GOT3 (cell line): ENCODE data around the gene GAS2.

Source experiments
- DNase-seq: peaks from one replicate; lab custom pipeline; 2025; ENCODE audit warnings: mixed read lengths; lab: John Stamatoyannopoulos, UW

The GAS2 gene

DNA sequence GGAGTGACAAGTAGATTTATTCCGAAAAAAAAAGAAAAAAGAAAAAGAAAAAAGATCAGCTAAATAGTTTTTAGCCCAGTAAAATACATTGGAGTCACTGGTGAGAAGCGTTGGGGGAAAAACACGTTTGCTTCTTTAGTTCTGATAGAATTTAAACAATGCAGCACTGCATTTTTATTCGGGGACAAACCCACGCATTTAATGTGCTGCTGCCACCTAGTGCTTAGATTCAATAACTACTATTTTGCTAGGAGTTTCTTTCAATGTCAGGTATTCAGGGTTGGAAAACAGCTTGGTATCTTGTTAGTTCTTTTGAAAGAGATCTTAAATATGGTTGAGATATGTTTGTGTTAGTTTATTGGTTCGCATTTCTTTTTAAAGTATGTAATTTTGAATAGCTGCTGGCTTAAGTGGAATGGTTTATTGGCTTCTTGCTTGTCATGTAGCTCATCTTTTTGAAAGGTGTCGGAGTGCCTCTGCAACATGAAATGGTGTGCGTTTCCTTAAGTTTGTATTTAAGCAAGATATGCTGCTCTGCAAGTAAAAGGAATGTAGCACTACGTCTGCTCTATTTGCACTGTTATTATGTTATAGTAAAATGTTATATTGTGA is 121.2 kb downstream of the GAS2 start:
- no peak for DNase-seq

DNA sequence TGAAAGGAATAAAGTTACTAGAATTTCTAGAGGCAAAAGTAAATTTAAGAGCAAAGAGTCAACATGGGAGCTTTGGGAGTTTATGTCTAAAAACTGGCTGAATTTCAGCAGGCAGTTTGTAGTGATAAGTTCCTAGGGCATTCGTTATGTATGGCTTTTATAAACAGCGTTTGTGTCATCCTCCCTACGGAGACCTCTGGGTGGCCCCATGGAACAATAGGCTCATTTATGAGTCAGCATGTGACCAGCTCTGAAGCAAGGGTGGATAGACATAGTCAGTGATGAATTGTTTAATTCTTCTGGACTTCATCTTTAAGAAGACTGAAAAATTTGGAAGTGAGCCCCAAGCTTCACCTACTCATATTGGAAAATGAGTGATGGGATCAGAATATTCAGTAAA is 126.1 kb downstream of the GAS2 start:
- no peak for DNase-seq

DNA sequence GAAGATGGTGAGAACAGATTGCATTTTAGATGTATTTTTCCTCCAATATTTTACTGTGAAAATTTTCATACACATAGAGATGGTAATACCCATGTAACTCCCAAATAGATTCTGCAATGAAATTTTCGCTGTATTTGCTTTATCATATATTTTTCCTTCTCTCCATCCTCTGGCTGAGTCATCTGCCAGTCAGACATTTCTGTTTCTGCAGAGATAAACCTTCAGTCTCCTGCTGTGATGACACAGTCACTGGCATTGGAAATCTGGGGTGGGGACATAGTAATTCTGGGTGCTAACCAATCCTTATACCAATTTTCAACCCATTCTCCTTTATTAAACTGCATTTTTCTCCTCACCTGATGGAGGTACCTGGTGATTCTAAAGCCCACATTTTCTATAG is 129.5 kb downstream of the GAS2 start:
- DNase-seq: no peak

DNA sequence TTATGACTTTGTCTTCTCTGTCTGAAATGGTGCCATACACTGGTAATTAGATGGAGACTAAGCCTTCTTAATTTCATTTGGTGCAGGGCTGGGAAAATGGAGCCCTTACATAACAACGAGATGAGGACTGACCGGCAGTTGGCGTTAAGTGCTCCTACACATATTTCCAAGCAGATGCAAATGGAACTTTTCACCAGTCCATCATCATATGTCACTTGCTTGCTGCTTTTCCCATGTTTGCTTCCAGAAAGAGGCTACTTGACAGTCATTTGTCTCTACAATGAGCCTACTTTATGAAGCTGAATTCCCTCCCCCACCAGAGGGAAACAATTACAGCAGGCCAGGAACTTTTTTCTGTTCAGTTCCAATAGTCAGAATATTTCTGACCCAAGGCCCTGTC is 130.6 kb downstream of the GAS2 start:
- no peak for DNase-seq

GRCh38 chr11:22798901-22799300 is 132.5 kb downstream of the GAS2 start:
- DNase-seq: no peak

- no peak for DNase-seq
These were observed 134.1 kb downstream of the GAS2 start for GRCh38 chr11:22800482-22800881.

GRCh38 chr11:22802861-22803260 is 136.4 kb downstream of the GAS2 start:
- no peak for DNase-seq

DNA sequence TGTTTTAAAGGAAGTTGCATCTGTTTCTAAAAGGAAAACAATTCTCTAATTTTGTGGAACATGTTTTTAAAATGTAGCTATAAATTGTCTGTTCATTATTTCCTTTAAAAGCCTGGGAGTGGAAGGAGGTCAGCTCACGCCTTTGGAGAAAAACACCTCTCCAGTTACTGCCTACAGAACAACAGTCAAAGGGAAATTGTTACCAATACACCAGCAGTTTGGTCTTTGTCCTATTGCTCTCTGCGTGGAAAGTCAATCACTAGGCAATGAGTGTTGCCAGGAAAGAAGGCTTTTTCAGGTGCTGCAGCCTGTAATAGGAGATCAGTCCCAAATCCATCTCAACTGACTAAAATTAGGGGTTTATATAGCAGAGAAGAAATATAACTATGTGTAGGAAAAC is 141.0 kb downstream of the GAS2 start:
- DNase-seq: no peak

GRCh38 chr11:22807855-22808570 is 141.6 kb downstream of the GAS2 start:
- no peak for DNase-seq

- DNase-seq: no peak
These were observed 142.3 kb downstream of the GAS2 start for GRCh38 chr11:22808571-22809197.

DNA sequence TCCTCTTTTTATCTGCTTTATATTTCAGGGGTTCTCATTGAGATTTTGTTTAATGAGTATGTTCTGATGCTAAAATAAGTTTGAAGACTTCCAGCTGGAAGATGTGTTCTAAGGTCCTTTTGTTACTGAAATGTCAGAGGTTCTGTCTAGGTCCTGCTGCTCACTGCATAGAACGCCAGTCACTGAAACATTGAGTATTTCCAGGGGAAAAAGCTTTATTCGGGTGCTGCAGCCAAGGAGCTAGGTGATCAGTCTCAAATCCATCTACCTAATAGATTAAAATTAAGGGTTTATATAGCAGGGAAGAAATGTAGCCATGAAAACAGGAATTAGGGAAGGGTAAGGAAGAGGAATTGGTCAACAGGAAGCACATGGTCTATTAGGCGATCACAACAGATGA is 143.5 kb downstream of the GAS2 start:
- no peak for DNase-seq

GRCh38 chr11:22822203-22822602 is 155.8 kb downstream of the GAS2 start:
- no peak for DNase-seq

DNA sequence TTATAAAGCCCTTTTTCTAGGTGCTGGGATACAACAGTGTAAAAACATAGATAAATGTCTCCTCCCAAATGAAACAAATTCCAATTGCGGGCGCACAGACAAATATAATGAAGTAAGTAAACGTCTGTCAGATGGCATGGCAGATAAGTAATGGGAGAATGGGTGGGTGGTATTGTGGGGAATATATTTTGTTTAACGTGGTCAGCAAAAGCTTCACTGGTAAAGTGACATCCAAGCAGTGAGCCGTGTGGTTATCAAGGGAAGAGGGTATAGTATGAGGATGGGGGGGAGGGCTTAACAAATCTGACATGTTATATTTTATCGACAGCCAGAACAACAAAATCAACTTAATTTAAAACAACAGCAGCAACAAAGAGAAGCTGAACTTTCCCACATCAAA is 162.0 kb downstream of the GAS2 start:
- DNase-seq: no peak

GRCh38 chr11:22829231-22830081 is 163.0 kb downstream of the GAS2 start, which contains the start of gene SVIP:
TSS of gene SVIP (minus strand) at chr11:22829801. CDS start at chr11:22829748, 53 bp downstream.
- peak; percentile 42 for DNase-seq

- DNase-seq: no peak
These were observed 163.6 kb downstream of the GAS2 start for GRCh38 chr11:22830082-22830414.

DNA sequence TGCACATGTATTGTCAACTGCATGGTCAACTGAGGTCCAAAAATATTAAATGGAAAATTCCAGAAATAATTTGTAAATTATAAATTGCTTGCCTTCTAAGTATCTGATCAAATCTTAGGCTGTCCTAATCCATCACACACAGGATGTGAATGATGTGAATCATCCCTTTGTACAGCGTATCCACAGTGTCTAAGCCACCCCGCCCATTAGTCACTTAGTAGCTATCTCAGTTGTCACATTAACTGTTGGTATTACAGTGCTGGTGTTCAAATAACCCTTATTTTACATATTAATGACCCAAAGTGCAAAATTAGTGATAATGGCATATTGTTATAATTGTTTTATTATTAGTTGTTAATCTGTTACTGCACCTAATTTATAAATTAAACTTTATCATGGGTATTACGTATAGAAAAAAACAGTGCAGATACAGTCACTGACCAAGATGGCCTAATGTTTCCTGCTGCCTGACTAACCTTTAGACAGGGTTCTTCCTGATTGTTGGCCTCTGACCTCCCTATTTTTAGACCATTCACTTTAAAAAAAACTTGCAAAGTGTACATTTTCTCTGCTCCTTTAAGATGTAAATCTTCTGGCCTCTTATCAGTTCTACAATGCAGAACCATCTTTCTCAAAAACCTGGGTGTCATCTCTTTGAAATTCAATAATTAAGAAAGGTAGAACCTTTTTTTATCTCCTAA is 166.1 kb downstream of the GAS2 start:
- no peak for DNase-seq

GRCh38 chr11:22846726-22847125 is 180.3 kb downstream of the GAS2 start:
- no peak for DNase-seq

- no peak for DNase-seq
These were observed 185.1 kb downstream of the GAS2 start for GRCh38 chr11:22851477-22851876.

DNA sequence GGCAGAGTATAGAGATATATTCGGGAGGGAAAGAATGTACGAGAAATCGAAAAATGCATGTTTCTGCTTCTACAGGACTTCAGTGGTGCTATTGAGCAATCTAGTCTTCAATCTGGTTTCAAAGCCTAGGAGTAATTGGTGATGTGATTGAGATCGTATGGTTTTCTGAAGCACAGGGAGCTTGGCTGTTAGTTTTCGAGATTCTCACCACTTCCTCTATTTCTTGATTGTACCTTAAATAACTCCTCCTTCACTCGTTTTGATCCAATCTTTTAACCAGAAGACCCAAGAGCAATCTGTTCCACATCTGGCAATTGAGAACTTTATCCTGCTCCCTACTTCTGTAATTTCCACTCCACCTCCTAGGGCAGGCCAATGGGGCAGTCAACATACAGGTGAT is 193.3 kb downstream of the GAS2 start:
- DNase-seq: no peak

GRCh38 chr11:22860241-22860640 is 193.8 kb downstream of the GAS2 start, which contains the start of gene CCDC179:
TSS of gene CCDC179 (minus strand) at chr11:22860474. CDS start at chr11:22860421, 53 bp downstream.
- DNase-seq: no peak
